ENCODE results near the gene ZFHX3. TPM values are rescaled to one million over a fixed set of nuclear protein-coding genes. Genes with fewer than 3 reads are reported as not detected.

Gene ZFHX3
- total and polyA plus RNA-seq, 7 experiments from 2014 or later = 0.09 to 9.8 (median 1.7) TPM

- H3K27ac ChIP-seq (ENCODE audit: low read depth, low read length) = no peak overlapping the region
- ATAC-seq = no peak
- H3K4me3 ChIP-seq (ENCODE audit: low read length) = no peak overlapping the region
- Mint-ChIP-seq H3K4me3 (no peak overlapping the region), H3K27ac (no peak overlapping the region), H3K27me3 (peaks cover 0 to 2% (median 0%) of the 10 kb centered on the region in 5 donors), H3K36me3 (peaks cover 0 to 5% (median 0%) of the 10 kb centered on the region in 5 donors), H3K4me1 (no peaks in the 10 kb centered on the region), H3K9me3 (no peaks in the 10 kb centered on the region)
- no peaks in the 10 kb centered on the region for H3K36me3 ChIP-seq (ENCODE audit: control insufficient read depth in 2 of 3, insufficient read depth in 3 of 3, low read length in 3 of 3)
- POLR2A ChIA-PET = no interaction called here
- intact Hi-C loops (cut with micrococcal nuclease) = no loop called here
- DNase-seq = no peak
- no peaks in the 10 kb centered on the region for H3K4me1 ChIP-seq (ENCODE audit: control insufficient read depth in 2 of 2, insufficient read depth in 2 of 2, low read length in 2 of 2)
- CTCF ChIA-PET = no interaction called here
- H3K9me3 ChIP-seq (ENCODE audit: control insufficient read depth in 2 of 3, low read length in 3 of 3) = no peaks in the 10 kb centered on the region
- H3K27me3 ChIP-seq (ENCODE audit: control insufficient read depth in 2 of 2, insufficient read depth in 2 of 2, low read length in 2 of 2) = no peaks in the 10 kb centered on the region
Observed at GRCh38 chr16:72744076-72744793, 303.7 kb downstream of the ZFHX3 start.

- POLR2A ChIA-PET = no interaction called here
- peaks cover 0 to 2% (median 0%) of the 10 kb centered on the region in 5 donors for H3K27me3 Mint-ChIP-seq
- ATAC-seq = no peak
Observed at GRCh38 chr16:72743011-72743761, 304.7 kb downstream of the ZFHX3 start.

GRCh38 chr16:72740347-72740746 is 307.6 kb downstream of the ZFHX3 start:
- POLR2A ChIA-PET = no interaction called here
- Mint-ChIP-seq H3K27ac (no peak overlapping the region), H3K4me1 (no peaks in the 10 kb centered on the region), H3K27me3 (peaks cover 0 to 2% (median 0%) of the 10 kb centered on the region in 5 donors), H3K36me3 (peaks cover 0 to under 1% (median 0%) of the 10 kb centered on the region in 5 donors), H3K4me3 (no peak overlapping the region), H3K9me3 (peaks cover 0 to 4% (median 0%) of the 10 kb centered on the region in 11 donors)
- H3K4me3 ChIP-seq (ENCODE audit: low read length) = no peak overlapping the region
- CTCF ChIA-PET = no interaction called here
- intact Hi-C loops (cut with micrococcal nuclease) = no loop called here
- H3K27ac ChIP-seq (ENCODE audit: low read depth, low read length) = no peak overlapping the region
- ATAC-seq (no peak), DNase-seq (no peak)
- H3K4me1 ChIP-seq (ENCODE audit: control insufficient read depth in 2 of 2, insufficient read depth in 2 of 2, low read length in 2 of 2) = no peaks in the 10 kb centered on the region
- no peaks in the 10 kb centered on the region for H3K9me3 ChIP-seq (ENCODE audit: control insufficient read depth in 2 of 3, low read length in 3 of 3)
- no peaks in the 10 kb centered on the region for H3K36me3 ChIP-seq (ENCODE audit: control insufficient read depth in 2 of 3, insufficient read depth in 3 of 3, low read length in 3 of 3)
- H3K27me3 ChIP-seq (ENCODE audit: control insufficient read depth in 2 of 2, insufficient read depth in 2 of 2, low read length in 2 of 2) = no peaks in the 10 kb centered on the region

More at GRCh38 chr16:72743011-72743761, 304.7 kb downstream of the ZFHX3 start:
- Histone ChIP-seq H3K9me3 (ENCODE audit: control insufficient read depth in 2 of 3, low read length in 3 of 3) (no peaks in the 10 kb centered on the region), H3K4me1 (ENCODE audit: control insufficient read depth in 2 of 2, insufficient read depth in 2 of 2, low read length in 2 of 2) (no peaks in the 10 kb centered on the region), H3K27me3 (ENCODE audit: control insufficient read depth in 2 of 2, insufficient read depth in 2 of 2, low read length in 2 of 2) (no peaks in the 10 kb centered on the region), H3K4me3 (ENCODE audit: low read length) (no peak overlapping the region), H3K36me3 (ENCODE audit: control insufficient read depth in 2 of 3, insufficient read depth in 3 of 3, low read length in 3 of 3) (no peaks in the 10 kb centered on the region), H3K27ac (ENCODE audit: low read depth, low read length) (no peak overlapping the region)
- Mint-ChIP-seq H3K27ac (no peak overlapping the region), H3K4me3 (no peak overlapping the region), H3K4me1 (no peaks in the 10 kb centered on the region), H3K9me3 (no peaks in the 10 kb centered on the region), H3K36me3 (peaks cover 0 to 5% (median 0%) of the 10 kb centered on the region in 5 donors)
- no peak for DNase-seq
- CTCF ChIA-PET = no interaction called here
- intact Hi-C loops (cut with micrococcal nuclease) = no loop called here

GRCh38 chr16:72739577-72739976 is 308.4 kb downstream of the ZFHX3 start:
- Histone ChIP-seq H3K4me1 (ENCODE audit: control insufficient read depth in 2 of 2, insufficient read depth in 2 of 2, low read length in 2 of 2) (no peaks in the 10 kb centered on the region), H3K9me3 (ENCODE audit: control insufficient read depth in 2 of 3, low read length in 3 of 3) (peaks cover 0 to 4% (median 0%) of the 10 kb centered on the region in 3 experiments), H3K4me3 (ENCODE audit: low read length) (no peak overlapping the region), H3K27me3 (ENCODE audit: control insufficient read depth in 2 of 2, insufficient read depth in 2 of 2, low read length in 2 of 2) (no peaks in the 10 kb centered on the region), H3K36me3 (ENCODE audit: control insufficient read depth in 2 of 3, insufficient read depth in 3 of 3, low read length in 3 of 3) (no peaks in the 10 kb centered on the region), H3K27ac (ENCODE audit: low read depth, low read length) (no peak overlapping the region)
- DNase-seq (no peak), ATAC-seq (no peak)
- Mint-ChIP-seq H3K27ac (no peak overlapping the region), H3K9me3 (peaks cover 0 to 11% (median 6%) of the 10 kb centered on the region in 11 donors), H3K4me3 (no peak overlapping the region), H3K4me1 (no peaks in the 10 kb centered on the region), H3K27me3 (peaks cover 0 to 2% (median 0%) of the 10 kb centered on the region in 5 donors), H3K36me3 (peaks cover 0 to 6% (median 1%) of the 10 kb centered on the region in 5 donors)
- POLR2A ChIA-PET = no interaction called here
- CTCF ChIA-PET = no interaction called here
- intact Hi-C loops (cut with micrococcal nuclease) = no loop called here

GRCh38 chr16:72736074-72736473 is 311.9 kb downstream of the ZFHX3 start:
- intact Hi-C loops (cut with micrococcal nuclease) = no loop called here
- CTCF ChIA-PET = no interaction called here
- no peak for ATAC-seq
- H3K36me3 Mint-ChIP-seq = peaks cover 0 to 13% (median 3%) of the 10 kb centered on the region in 5 donors
- peaks cover 0 to 36% (median 15%) of the 10 kb centered on the region in 11 donors for H3K9me3 Mint-ChIP-seq
- H3K27ac Mint-ChIP-seq = no peak overlapping the region
- Histone ChIP-seq H3K27me3 (ENCODE audit: control insufficient read depth in 2 of 2, insufficient read depth in 2 of 2, low read length in 2 of 2) (no peaks in the 10 kb centered on the region), H3K4me3 (ENCODE audit: low read length) (no peak overlapping the region), H3K4me1 (ENCODE audit: control insufficient read depth in 2 of 2, insufficient read depth in 2 of 2, low read length in 2 of 2) (no peaks in the 10 kb centered on the region), H3K36me3 (ENCODE audit: control insufficient read depth in 2 of 3, insufficient read depth in 3 of 3, low read length in 3 of 3) (no peaks in the 10 kb centered on the region), H3K27ac (ENCODE audit: low read depth, low read length) (no peak overlapping the region), H3K9me3 (ENCODE audit: control insufficient read depth in 2 of 3, low read length in 3 of 3) (peaks cover 0 to 4% (median 0%) of the 10 kb centered on the region in 3 experiments)
- H3K4me3 Mint-ChIP-seq = no peak overlapping the region
- H3K27me3 Mint-ChIP-seq = peaks cover 0 to 8% (median 0%) of the 10 kb centered on the region in 5 donors
- POLR2A ChIA-PET = no interaction called here
- no peak for DNase-seq
- peaks cover 0 to 7% (median 0%) of the 10 kb centered on the region in 7 donors for H3K4me1 Mint-ChIP-seq

All from naive thymus-derived CD4-positive, alpha-beta T cell (primary cell).